ENCODE data around the gene BRF1.

GRCh38 chr14:105212541-105213300 lies 88.1 kb downstream of the BRF1 start:
- TF ChIP-seq YY1 (IDR thresholded peaks at IDR 0.05; ENCODE audit: insufficient read depth, insufficient read length) (no peak), ZNF274 (IDR thresholded peaks at IDR 0.05; ENCODE audit: low read depth, low read length) (no peak), SUZ12 (IDR thresholded peaks at IDR 0.05; ENCODE audit: extremely low read depth, insufficient read depth, insufficient read length) (no peak)

Data from NT2/D1 (cell line).